GM19324 (cell line): ENCODE measurements around the gene NT5DC2.

Source experiments
- ATAC-seq: cut with Tn5 transposase; IDR thresholded peaks from one replicate; pipeline ENCODE4 v1.9.1; 2021; ENCODE audit warnings: mild to moderate bottlenecking, moderate library complexity; ENCODE audit not compliant: unreplicated experiment, low FRiP score

The NT5DC2 gene

DNA sequence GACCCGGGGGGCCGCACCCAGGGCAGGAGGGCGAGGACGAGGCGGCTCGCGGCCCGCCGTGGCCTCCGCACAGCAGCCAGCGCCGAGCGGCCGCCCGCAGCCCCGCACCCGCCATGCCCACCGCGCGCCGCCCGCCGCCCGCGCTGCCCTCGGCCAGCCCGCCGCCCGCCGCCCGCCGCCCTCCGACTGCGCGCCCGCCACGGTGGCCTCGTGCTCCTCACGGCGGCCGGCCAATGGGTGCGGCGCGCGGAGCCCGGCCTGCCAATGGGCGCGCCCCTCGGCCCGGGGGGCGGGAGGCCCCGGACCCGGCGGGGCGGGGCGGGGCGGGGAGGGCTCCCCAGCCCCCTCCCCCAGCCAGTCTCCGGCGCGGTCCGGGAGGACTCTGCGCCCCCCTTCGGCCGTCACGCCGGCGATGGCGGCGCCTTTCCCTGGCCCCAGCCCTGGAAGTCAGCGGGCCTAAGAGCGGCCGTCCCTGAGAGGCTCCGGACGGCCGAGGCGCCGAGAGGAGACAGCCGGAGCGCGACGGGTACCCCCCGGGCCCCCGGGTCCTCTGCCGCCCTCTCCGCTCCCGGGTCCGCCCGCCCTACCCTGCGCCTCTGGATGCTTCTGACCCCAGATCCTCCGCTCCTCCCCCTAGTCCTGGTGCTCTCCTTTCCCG, at the start of gene NT5DC2:
Gene NT5DC2, minus strand, starts transcription at position 235 of the 658 bp plus-strand sequence. Its CDS starts 120 bp downstream, at position 115.
- ATAC-seq: no peak

DNA sequence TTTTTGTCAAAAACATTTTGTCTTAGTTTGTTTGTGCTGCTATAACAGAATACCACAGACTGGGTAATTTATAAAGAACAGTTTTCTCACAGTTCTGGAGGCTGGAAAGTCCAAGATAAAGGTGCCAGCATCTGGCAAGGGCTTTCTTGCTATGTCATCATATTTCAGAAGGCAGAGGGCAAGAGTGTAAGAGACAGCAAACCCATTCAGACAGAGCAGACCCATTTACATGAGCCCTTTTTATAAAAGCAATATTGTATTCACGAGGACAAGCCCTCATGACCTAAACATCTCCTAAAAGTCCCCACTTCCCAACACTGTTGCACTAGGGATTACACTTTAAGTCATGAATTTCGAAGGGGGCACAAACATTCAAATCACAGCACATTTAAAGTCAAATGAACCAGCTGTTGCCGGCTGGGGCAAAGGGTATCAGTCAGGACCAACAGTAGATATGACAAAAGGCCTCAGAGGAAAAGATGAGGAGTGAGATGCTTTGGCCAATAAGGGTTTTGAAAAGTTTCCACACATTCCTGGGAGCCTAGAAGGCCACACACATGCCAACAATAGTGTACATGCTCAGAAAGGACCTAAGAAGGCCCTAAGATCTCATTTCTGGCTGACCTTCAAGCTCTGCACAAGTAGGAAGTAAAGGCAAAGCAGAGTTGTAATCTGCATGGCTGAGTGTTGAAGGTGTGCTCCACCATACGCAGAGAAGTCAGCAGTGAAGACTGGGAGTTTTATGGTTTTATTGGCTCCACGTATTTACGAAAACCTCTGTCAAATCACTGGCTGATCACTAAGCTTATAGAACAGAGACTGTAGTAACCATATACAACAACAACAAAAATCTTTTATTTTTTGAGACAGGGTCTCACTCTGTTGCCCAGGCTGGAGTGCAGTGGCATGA, 40.7 kb upstream of the NT5DC2 start:
- no peak for ATAC-seq

DNA sequence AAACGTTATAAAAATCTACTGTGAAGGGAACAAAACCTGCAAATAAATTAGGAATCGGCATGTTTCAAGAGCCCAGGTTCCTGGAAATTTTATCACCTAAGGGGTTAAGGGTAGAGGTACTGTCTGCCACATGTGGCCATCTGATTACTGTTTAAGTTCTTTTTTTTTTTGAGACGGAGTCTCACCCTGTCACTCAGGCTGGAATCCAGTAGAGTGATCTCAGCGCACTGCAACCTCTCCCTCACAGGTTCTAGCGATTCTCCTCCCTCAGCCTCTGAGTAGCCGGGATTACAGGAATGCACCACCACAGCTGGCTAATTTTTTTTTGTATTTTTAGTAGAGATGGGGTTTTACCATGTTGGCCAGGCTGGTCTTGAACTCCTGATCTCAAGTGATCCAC, 38.6 kb upstream of the NT5DC2 start:
- ATAC-seq: no peak

DNA sequence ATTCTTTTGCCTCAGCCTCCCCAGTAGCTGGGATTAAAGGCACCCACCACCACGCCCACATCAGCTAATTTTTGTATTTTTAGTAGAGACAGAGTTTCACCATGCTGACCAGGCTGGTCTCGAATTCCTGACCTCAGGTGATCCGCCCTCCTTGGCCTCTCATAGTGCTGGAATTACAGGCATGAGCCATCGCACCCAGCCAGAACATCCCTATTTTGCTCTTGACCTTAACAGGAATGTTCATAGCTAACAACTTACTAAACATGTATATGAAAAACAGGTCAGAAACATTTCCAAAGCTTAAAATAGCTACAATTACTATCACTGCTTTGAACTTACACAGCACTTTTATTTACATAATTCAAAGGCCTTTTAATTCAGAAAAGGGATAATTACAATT, 36.4 kb upstream of the NT5DC2 start:
- ATAC-seq: no peak

- ATAC-seq: no peak
Measured at GRCh38 chr3:52568069-52568468, 34.4 kb upstream of the NT5DC2 start.

GRCh38 chr3:52563984-52564383, 30.3 kb upstream of the NT5DC2 start:
- ATAC-seq: no peak

DNA sequence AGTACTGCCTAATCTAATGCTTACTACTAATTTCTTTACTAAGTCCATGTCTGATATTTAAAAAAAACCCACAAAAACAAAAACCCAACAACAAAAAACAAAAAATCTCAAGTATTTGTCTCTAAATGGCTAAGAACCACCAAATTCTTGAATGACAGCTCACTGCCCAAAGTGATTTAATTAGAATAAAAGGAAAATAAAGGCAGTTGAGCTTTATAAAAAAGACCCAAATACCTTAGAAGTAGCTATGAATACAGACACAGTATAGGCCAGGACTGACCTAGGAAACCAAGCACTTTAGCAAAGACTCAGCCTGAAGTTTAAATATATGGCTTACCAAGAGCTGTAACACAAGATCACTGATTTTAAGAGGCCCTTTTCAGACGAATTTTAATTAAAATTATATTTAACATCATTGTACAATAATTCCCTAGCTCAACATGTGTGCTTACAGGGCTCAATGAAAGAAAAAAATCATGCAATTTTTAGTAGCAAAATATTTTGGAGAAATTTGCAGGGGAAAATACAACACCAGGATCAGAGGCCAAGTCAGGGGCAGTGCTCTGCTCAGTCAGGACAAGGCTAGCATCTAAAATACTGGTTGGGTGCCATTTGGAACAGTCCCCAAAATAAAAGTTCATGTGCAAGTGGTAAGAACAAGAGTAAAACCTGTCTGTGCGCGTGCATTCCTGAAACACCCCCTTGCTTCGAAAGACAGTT, 27.5 kb upstream of the NT5DC2 start:
- ATAC-seq: no peak

- ATAC-seq: no peak
Measured at GRCh38 chr3:52558436-52558835, 24.8 kb upstream of the NT5DC2 start.

GRCh38 chr3:52557011-52557960, 23.6 kb upstream of the NT5DC2 start:
- no peak for ATAC-seq

DNA sequence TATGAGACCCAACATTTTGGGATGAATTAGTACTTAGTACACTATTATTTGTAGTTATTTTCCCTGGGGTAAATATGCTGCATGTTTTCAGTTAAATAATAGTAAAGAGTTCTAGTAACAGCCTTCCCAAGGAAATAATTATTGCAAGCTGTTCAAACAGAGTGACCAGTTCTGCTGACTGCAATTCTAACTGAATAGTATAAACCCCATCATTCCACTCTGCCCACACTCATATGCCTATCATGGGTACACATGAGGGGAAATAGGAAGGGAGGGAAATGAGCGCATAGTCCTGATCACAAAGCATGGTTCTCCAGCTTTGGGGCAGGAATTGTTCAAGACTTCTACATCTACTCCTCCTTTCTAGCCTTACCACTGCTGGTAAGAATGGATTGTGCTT, 21.4 kb upstream of the NT5DC2 start:
- no peak for ATAC-seq

GRCh38 chr3:52554026-52554755, 20.5 kb upstream of the NT5DC2 start:
- ATAC-seq: no peak

DNA sequence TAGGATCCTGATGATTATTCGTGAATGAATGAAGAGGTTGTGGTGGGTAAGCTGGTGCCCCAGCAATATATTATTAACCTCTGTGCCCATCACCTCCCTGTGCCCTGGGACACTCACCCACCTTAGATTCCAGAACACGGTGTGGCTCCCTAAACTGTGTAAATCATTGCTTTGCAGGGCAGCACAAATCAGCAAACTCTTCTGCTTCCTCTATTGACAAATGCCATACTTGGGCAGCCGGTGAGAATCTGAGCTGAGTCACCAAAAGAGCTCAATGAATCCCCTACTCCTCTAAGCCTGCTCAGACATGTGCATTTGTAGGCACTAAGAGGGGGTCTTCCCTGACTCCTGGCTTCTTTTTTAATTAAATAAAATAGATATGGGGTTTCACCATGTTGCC, 18.4 kb upstream of the NT5DC2 start:
- ATAC-seq: no peak

DNA sequence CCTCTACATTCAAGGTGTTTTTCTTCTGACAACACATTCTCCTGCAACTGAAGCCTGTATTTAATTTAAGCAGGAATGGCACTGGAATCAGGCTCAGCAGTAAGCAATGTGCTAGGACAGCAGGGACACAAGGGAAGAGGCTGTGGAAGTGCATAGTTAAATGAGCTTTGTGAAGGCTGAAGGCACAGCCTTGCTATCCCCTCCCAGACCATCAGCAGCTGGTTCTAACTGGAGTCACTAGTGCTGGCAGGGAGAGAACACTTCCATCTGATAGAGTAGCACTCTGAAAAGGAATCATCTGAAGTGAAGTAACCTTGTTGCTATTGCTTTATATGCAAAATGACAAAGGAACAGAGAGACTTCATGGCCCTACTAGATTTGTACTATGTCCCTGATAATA, 17.5 kb upstream of the NT5DC2 start:
- ATAC-seq: no peak

- no peak for ATAC-seq
Measured at GRCh38 chr3:52547143-52547542, 13.5 kb upstream of the NT5DC2 start.

- ATAC-seq: no peak
Measured at GRCh38 chr3:52546111-52546901, 12.6 kb upstream of the NT5DC2 start.

DNA sequence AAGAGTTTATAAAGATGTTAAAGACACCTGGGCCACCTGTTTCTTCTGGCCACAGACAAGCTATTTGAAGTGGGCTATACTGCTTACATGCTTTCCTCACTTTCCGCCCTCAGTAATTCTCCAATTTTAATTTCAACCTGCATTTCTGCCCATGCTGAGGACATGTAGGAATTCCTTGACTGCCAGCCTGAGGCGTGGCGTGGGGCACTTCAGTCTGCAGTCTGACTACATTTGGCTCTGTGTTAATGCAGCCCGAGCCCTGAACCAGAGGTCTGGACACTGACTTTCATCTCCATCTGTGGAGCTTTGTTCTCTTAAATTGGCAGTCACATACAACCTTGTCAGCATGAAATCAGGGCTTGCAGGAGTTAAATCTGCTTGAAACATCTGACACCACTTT, 11.3 kb upstream of the NT5DC2 start:
- no peak for ATAC-seq

GRCh38 chr3:52541050-52541449, 7.4 kb upstream of the NT5DC2 start:
- ATAC-seq: no peak

- no peak for ATAC-seq
Measured at GRCh38 chr3:52539010-52539653, 5.5 kb upstream of the NT5DC2 start.
